Uterus (tissue), 4 donors: Measurements from ENCODE around the gene CMTM1. TPM values are rescaled to one million over a fixed set of nuclear protein-coding genes. Genes with fewer than 3 reads are reported as not detected.

Source experiments
- DNase-seq, 2 donors: peaks; one replicate each; pipeline ENCODE4 v3.0.0-alpha.2; 2019 to 2020
- H3K27ac ChIP-seq, 2 donors: fragments of 200-600 bp; sonication (generic); 1 replicate in 1 of 2; 2 replicates in 1 of 2; pipeline ENCODE4 v1.5.1; 2016 to 2018
- H3K27me3 ChIP-seq, 2 donors: fragments of 200-600 bp; sonication (generic); one replicate each; pipeline ENCODE4 v1.5.1; 2018 to 2019; ENCODE audit warnings: control low read depth in 1 of 2
- H3K36me3 ChIP-seq, 2 donors: fragments of 200-600 bp; sonication (generic); one replicate each; pipeline ENCODE4 v1.5.1; 2019; ENCODE audit warnings: control low read depth in 1 of 2
- H3K4me1 ChIP-seq, 2 donors: fragments of 200-600 bp; sonication (generic); one replicate each; pipeline ENCODE4 v1.5.1; 2018 to 2019; ENCODE audit warnings: control low read depth in 1 of 2
- H3K4me3 ChIP-seq, 2 donors: fragments of 200-600 bp; sonication (generic); 1 replicate in 1 of 2; 2 replicates in 1 of 2; pipeline ENCODE4 v1.5.1; 2018 to 2019; ENCODE audit warnings: mild to moderate bottlenecking in 1 of 2
- H3K9me3 ChIP-seq, 2 donors: fragments of 200-600 bp; sonication (generic); one replicate each; pipeline ENCODE4 v1.5.1; 2019; ENCODE audit warnings: control low read depth in 1 of 2
- POLR2A ChIP-seq, 2 donors: fragments of 450-650 bp; IDR thresholded peaks; one replicate each; pipeline ENCODE4 v1.6.1; 2016; ENCODE audit warnings: antibody characterized with exemption in 2 of 2, mild to moderate bottlenecking in 1 of 2, moderate library complexity in 1 of 2
- intact Hi-C: fragments of 100-400 bp; cut with DNase I; formaldehyde crosslinking; loops from one replicate; pipeline ENCODE4 v1.15.1; 2023; ENCODE audit warnings: low total_unique reads
- total RNA-seq, 4 donors: library from RNA; depleted of rRNA in 3 of 4; stranded (reverse); fragments of >200 nt in 3 of 4; gene quantifications; one replicate each; pipeline versions ENCODE4 v1.1.0 to v1.2.4, GENCODE V29; 2014 to 2023
- TF ChIP-seq, protein P1 (sequence below), 4 experiments: fragments of 200-600 bp in 2 of 4; fragments of 450-650 bp in 2 of 4; sonication (generic) in 2 of 4; IDR thresholded peaks; one replicate each; pipeline ENCODE4 v1.5.1; 2016 to 2019; ENCODE audit warnings: antibody characterized with exemption in 4 of 4, mild to moderate bottlenecking in 2 of 4, moderate library complexity in 1 of 4
- donor health status: DM: yes; HTN: yes; CAD: no.

Gene CMTM1
- total RNA-seq, 4 donors from 2014 or later, result 5.0 to 5.3 TPM; not detected in 2

GRCh38 chr16:66581246-66581952 is 15.2 kb downstream of the CMTM1 start:
- intact Hi-C loops, result no loop called here
- no peaks in the 10 kb centered on the region for H3K4me1 ChIP-seq
- peaks cover 0 to 7% of the 10 kb centered on the region in 2 donors for H3K27me3 ChIP-seq
- TF ChIP-seq, protein P1, sequence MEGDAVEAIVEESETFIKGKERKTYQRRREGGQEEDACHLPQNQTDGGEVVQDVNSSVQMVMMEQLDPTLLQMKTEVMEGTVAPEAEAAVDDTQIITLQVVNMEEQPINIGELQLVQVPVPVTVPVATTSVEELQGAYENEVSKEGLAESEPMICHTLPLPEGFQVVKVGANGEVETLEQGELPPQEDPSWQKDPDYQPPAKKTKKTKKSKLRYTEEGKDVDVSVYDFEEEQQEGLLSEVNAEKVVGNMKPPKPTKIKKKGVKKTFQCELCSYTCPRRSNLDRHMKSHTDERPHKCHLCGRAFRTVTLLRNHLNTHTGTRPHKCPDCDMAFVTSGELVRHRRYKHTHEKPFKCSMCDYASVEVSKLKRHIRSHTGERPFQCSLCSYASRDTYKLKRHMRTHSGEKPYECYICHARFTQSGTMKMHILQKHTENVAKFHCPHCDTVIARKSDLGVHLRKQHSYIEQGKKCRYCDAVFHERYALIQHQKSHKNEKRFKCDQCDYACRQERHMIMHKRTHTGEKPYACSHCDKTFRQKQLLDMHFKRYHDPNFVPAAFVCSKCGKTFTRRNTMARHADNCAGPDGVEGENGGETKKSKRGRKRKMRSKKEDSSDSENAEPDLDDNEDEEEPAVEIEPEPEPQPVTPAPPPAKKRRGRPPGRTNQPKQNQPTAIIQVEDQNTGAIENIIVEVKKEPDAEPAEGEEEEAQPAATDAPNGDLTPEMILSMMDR (IDR thresholded peaks at IDR 0.05), result no peak
- TF ChIP-seq POLR2A (IDR thresholded peaks at IDR 0.05), result no peak
- DNase-seq, result no peak
- no peak overlapping the region for H3K27ac ChIP-seq
- no peaks in the 10 kb centered on the region for H3K36me3 ChIP-seq
- no peak overlapping the region for H3K4me3 ChIP-seq
- no peaks in the 10 kb centered on the region for H3K9me3 ChIP-seq

DNA sequence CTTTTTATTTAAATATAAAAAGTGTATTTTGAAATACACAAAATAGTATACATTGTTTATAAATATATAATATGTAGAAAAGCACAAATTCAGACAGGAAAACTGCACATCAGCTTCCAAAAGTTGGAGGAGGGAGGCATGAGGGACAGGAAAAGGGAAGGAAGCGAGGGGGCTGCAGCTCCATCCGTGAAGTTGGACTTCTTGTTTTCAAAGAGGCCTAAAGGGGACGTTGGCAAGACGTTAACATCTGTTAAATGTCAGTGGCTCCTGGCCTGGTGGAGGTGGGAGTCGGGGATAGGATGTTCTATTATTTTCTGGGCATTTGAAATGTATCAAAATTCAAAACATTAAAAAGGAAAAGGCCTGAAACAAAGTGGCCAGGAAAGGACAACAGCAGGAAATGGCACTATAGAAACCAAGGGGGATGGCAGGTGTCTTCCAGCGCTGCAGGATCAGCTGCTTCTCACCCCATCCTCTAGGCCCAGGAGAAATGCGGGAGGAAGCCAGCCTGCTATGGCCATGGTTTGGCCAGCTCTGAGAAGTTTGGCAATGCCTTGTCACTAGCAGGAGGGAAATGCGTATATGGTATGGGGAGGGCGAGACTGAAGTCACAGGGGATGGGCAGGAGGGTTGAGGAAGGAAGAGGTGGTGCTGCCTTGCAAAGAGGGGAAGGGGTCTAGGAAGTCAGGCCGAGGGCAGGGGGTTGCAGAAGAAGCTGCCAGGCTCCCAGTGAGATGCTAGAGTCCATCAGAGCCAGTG is 19.4 kb downstream of the CMTM1 start:
- no peaks in the 10 kb centered on the region for H3K27me3 ChIP-seq
- intact Hi-C loops, result no loop called here

GRCh38 chr16:66587881-66588600 is 21.8 kb downstream of the CMTM1 start:
- TF ChIP-seq POLR2A (IDR thresholded peaks at IDR 0.05), result no peak
- TF ChIP-seq, protein P1 (IDR thresholded peaks at IDR 0.05), result no peak
- Histone ChIP-seq H3K4me1 (no peaks in the 10 kb centered on the region), H3K27me3 (no peaks in the 10 kb centered on the region), H3K9me3 (no peaks in the 10 kb centered on the region), H3K27ac (no peak overlapping the region), H3K36me3 (no peaks in the 10 kb centered on the region), H3K4me3 (no peak overlapping the region)
- no peak for DNase-seq
- intact Hi-C loops, result no loop called here

More for the DNA sequence above, 19.4 kb downstream of the CMTM1 start:
- no peaks in the 10 kb centered on the region for H3K36me3 ChIP-seq
- DNase-seq, result no peak
- H3K4me3 ChIP-seq, result no peak overlapping the region
- H3K4me1 ChIP-seq, result no peaks in the 10 kb centered on the region
- H3K9me3 ChIP-seq, result no peaks in the 10 kb centered on the region
- H3K27ac ChIP-seq, result no peak overlapping the region
- TF ChIP-seq POLR2A (IDR thresholded peaks at IDR 0.05), result no peak
- TF ChIP-seq, protein P1 (IDR thresholded peaks at IDR 0.05), result no peak

GRCh38 chr16:66588981-66589713 is 22.9 kb downstream of the CMTM1 start:
- DNase-seq, result no peak
- intact Hi-C loops, result no loop called here
- TF ChIP-seq POLR2A (IDR thresholded peaks at IDR 0.05), result no peak
- TF ChIP-seq, protein P1 (IDR thresholded peaks at IDR 0.05), result peak; percentile 6 to 41 (median 28)

More at GRCh38 chr16:66588981-66589713, 22.9 kb downstream of the CMTM1 start:
- Histone ChIP-seq H3K36me3 (no peaks in the 10 kb centered on the region), H3K4me1 (no peaks in the 10 kb centered on the region), H3K27ac (no peak overlapping the region), H3K4me3 (no peak overlapping the region), H3K9me3 (no peaks in the 10 kb centered on the region), H3K27me3 (no peaks in the 10 kb centered on the region)
